Measurements from ENCODE around the gene CBFA2T2.

CBFA2T2 gene

GRCh38 chr20:33515569-33516216 lies 25.8 kb downstream of the CBFA2T2 start:
- no peak for TF ChIP-seq CTCF (IDR thresholded peaks at IDR 0.05)
- H3K4me1 ChIP-seq = no peaks in the 10 kb centered on the region
- DNase-seq = no peak
- no peaks in the 10 kb centered on the region for H3K36me3 ChIP-seq
- intact Hi-C loops (cut with DNase I; ENCODE audit: low total_unique reads) = no loop called here
- H3K9me3 ChIP-seq = no peaks in the 10 kb centered on the region
- H3K4me3 ChIP-seq = no peak overlapping the region
- no peak overlapping the region for H3K27ac ChIP-seq
- H3K27me3 ChIP-seq = no peaks in the 10 kb centered on the region

DNA sequence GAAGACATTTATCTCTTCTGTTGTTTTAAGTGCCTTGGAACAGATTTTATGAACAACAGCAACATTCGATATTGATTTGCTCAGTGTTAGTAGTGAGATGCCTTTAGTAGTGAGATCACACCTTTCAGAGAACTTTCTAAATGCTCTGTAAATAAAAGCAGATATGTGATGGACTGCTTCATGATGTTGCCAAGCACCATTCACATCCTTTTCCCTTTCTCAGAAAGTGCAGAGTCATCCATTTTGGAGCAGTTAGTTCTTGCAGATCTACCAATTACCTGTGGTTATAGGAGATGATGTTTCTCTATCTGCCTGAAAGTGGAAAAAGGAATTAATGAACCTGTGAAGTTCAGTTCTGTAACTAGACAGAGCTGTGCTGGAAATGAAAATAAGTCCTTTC lies 27.0 kb downstream of the CBFA2T2 start:
- H3K9me3 ChIP-seq = no peaks in the 10 kb centered on the region
- no peaks in the 10 kb centered on the region for H3K36me3 ChIP-seq
- H3K27ac ChIP-seq = no peak overlapping the region
- H3K27me3 ChIP-seq = no peaks in the 10 kb centered on the region
- no peak for TF ChIP-seq CTCF (IDR thresholded peaks at IDR 0.05)
- intact Hi-C loops (cut with DNase I; ENCODE audit: low total_unique reads) = no loop called here
- no peak for DNase-seq
- no peak overlapping the region for H3K4me3 ChIP-seq
- no peaks in the 10 kb centered on the region for H3K4me1 ChIP-seq

GRCh38 chr20:33518071-33518470 lies 28.2 kb downstream of the CBFA2T2 start:
- Histone ChIP-seq H3K9me3 (no peaks in the 10 kb centered on the region), H3K4me1 (no peaks in the 10 kb centered on the region), H3K27ac (no peak overlapping the region), H3K36me3 (no peaks in the 10 kb centered on the region), H3K27me3 (no peaks in the 10 kb centered on the region), H3K4me3 (no peak overlapping the region)
- no peak for TF ChIP-seq CTCF (IDR thresholded peaks at IDR 0.05)
- intact Hi-C loops (cut with DNase I; ENCODE audit: low total_unique reads) = no loop called here
- no peak for DNase-seq

DNA sequence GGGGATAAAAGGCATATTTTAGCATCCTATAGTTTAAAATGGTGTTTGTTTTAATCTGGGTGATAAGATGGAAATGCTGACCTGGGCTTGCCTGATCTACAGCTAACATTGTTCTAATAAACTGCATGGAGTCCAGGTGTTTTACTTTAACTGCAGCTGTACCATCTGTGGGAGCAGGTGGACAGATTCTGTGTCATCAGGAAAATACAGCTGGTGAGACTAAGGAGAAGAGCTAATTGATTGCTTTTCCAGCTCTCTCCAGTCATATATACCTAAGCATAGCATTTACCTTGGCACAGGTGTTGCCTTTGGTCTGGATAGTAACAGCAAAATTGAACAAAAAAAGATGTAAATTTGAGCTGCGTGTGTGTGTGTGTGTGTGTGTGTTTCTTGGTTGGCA lies 31.6 kb downstream of the CBFA2T2 start:
- TF ChIP-seq CTCF (IDR thresholded peaks at IDR 0.05) = no peak
- intact Hi-C loops (cut with DNase I; ENCODE audit: low total_unique reads) = no loop called here

DNA sequence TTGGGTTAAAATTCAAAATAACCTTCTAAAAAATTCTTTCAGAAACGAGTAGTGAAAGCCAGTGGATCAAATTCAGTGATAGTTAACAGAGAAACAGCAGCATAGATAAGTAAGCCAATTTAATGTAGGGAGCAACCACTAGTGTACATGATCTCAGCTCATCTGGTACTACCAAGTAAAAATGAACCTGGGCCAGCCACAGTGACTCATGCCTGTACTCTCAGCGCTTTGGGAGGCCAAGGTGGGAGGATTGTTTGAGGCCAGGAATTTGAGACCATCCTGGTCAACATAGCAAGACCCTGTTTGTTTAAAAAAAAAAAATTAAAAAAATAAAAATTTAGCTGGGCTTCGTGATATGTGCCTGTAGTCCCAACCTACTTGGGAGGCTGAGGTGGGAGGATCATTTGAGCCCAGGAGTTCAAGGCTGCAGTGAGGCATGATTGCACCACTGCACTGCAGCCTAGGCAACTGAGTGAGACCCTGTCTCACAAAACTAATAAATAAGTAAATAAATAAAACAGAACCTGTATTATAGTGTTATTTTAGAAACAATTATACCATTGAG lies 32.4 kb downstream of the CBFA2T2 start:
- Histone ChIP-seq H3K27ac (no peak overlapping the region), H3K4me1 (peaks cover 0 to 8% (median 0%) of the 10 kb centered on the region in 4 donors), H3K27me3 (no peaks in the 10 kb centered on the region), H3K9me3 (no peaks in the 10 kb centered on the region), H3K4me3 (no peak overlapping the region), H3K36me3 (peaks cover 0 to 6% (median 5%) of the 10 kb centered on the region in 3 donors)
- intact Hi-C loops (cut with DNase I; ENCODE audit: low total_unique reads) = no loop called here
- no peak for DNase-seq
- TF ChIP-seq CTCF (IDR thresholded peaks at IDR 0.05) = no peak

More for the DNA sequence above, 31.6 kb downstream of the CBFA2T2 start:
- Histone ChIP-seq H3K4me1 (peaks cover 0 to 8% (median 0%) of the 10 kb centered on the region in 4 donors), H3K4me3 (no peak overlapping the region), H3K27me3 (no peaks in the 10 kb centered on the region), H3K36me3 (peaks cover 0 to 6% (median 5%) of the 10 kb centered on the region in 3 donors), H3K9me3 (no peaks in the 10 kb centered on the region), H3K27ac (no peak overlapping the region)
- DNase-seq = no peak

Data from tibial artery (tissue), 4 donors.